Measurements from ENCODE around the gene PGAP3.
A peak's percentile ranks its signal among the peaks of the same experiment; 100 is the strongest.

The PGAP3 gene

DNA sequence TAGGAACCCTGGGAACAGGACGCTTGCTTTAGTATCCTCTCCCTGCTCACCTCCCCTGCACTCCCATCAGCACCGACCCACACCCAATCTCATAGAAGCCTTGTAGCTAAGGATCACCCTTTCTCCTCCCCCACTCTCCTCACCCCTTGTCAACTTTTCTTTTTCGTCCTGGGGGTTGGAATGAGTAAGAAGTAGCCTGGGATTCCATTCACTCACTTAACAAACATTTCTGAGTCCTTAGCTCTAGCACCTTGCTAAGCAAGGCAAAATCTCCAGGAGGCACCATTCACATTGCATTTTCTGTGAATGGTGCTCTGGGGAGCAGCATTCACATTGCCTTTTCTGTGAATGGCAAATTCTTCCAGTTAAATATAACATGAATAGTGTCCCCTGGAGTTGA, 1.1 kb upstream of the PGAP3 start:
- H3K9me3 ChIP-seq (ENCODE audit: severe bottlenecking), result no peaks in the 10 kb centered on the region
- peak overlapping the region; percentile 99 for H3K27ac ChIP-seq
- DNase-seq, result no peak
- H3K36me3 ChIP-seq, result peaks cover 16% of the 10 kb centered on the region
- TF ChIP-seq, protein P1, sequence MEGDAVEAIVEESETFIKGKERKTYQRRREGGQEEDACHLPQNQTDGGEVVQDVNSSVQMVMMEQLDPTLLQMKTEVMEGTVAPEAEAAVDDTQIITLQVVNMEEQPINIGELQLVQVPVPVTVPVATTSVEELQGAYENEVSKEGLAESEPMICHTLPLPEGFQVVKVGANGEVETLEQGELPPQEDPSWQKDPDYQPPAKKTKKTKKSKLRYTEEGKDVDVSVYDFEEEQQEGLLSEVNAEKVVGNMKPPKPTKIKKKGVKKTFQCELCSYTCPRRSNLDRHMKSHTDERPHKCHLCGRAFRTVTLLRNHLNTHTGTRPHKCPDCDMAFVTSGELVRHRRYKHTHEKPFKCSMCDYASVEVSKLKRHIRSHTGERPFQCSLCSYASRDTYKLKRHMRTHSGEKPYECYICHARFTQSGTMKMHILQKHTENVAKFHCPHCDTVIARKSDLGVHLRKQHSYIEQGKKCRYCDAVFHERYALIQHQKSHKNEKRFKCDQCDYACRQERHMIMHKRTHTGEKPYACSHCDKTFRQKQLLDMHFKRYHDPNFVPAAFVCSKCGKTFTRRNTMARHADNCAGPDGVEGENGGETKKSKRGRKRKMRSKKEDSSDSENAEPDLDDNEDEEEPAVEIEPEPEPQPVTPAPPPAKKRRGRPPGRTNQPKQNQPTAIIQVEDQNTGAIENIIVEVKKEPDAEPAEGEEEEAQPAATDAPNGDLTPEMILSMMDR (IDR thresholded peaks at IDR 0.05; ENCODE audit: low read depth, low read length), result no peak
- H3K4me3 ChIP-seq (ENCODE audit: low read depth, low read length), result peak overlapping the region; percentile 66
- no peaks in the 10 kb centered on the region for H3K27me3 ChIP-seq (ENCODE audit: insufficient read depth, low read depth, severe bottlenecking)

DNA sequence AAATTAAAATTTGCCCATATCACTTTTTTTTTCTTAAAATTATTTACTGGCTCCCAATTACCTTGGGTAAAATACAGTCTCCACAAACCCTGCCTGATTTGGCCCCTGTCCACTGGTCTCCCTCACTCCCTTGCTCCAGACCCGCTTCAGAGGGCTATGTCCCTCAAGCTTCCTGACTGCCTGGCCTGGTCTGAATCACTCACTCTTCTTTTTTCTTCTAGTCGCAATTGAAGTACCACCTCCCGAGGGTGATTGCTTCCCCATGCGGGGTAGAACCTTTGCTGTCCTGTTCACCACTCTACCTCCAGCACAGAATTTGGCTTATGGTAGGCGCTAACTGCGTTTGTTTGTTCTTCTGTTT, 598 bp upstream of the PGAP3 start:
- H3K27me3 ChIP-seq (ENCODE audit: insufficient read depth, low read depth, severe bottlenecking), result no peaks in the 10 kb centered on the region
- TF ChIP-seq, protein P1 (IDR thresholded peaks at IDR 0.05; ENCODE audit: low read depth, low read length), result no peak
- no peaks in the 10 kb centered on the region for H3K9me3 ChIP-seq (ENCODE audit: severe bottlenecking)
- peak overlapping the region; percentile 99 for H3K27ac ChIP-seq
- peak overlapping the region; percentile 66 for H3K4me3 ChIP-seq (ENCODE audit: low read depth, low read length)
- no peak for DNase-seq
- H3K36me3 ChIP-seq, result peaks cover 19% of the 10 kb centered on the region

DNA sequence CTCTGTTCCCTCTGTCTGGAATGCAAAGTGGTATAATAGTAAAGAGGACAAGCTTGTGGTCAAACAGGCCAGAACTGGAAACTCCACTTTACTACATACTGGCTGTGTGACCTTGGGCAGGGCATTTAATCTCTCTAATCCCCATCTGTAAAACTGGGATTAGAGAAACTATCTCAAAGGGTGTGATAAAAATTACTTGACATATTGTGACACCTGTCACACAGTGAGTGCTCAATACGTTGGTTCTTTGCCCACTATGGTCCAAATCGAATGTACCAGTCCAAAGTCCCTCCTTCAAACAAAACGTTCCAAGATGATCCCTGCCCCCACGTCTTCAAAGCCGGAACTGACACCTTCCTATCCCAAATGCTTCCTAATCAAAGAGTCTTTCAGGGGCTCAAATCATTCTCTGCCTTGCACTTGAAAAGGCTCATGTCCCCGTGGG, 734 bp downstream of the PGAP3 start:
- peak overlapping the region; percentile 99 for H3K27ac ChIP-seq
- TF ChIP-seq, protein P1 (IDR thresholded peaks at IDR 0.05; ENCODE audit: low read depth, low read length), result no peak
- H3K4me3 ChIP-seq (ENCODE audit: low read depth, low read length), result peak overlapping the region; percentile 66
- DNase-seq, result peak; percentile 69
- no peaks in the 10 kb centered on the region for H3K27me3 ChIP-seq (ENCODE audit: insufficient read depth, low read depth, severe bottlenecking)
- H3K9me3 ChIP-seq (ENCODE audit: severe bottlenecking), result no peaks in the 10 kb centered on the region
- H3K36me3 ChIP-seq, result peaks cover 26% of the 10 kb centered on the region

DNA sequence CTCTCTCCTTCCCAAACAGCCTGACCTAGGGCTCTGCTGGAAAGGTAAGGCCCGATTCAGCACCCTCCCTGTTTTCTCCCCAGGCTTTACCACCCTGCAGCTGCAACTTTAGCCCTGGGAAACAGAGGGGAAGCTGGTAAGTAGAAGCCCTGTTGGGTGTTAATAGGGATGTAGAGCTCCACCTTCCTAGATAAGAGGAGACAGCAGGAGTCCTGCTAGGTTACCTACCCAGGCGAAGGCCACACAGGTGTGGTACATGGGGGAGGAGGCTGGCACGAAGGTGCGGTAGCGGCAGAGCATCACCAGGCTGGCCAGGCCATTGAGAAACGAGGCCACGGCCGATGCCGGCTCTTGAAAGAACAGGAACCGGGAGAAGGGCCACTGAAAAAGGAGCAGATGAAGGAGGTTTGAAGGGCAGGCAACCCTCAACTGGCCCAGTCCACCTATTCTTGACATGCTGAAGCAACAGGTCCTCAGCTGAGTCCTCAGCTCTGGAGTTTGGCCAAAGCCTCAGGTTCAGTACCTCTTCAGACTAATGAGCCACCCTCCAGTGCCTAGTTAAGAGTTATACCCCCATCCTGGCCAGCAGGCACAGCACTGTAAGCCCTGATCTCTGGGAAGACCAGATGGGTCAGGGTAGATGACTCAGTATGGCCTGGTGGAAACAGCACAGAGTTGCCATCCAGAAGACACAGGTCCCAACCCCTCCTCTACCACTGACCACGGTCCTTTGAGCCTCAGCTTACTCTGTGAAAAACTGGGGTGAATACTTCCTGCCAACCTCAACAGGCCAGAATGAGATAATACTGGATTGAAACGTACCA, 3.3 kb downstream of the PGAP3 start:
- TF ChIP-seq, protein P1 (IDR thresholded peaks at IDR 0.05; ENCODE audit: low read depth, low read length), result no peak
- Histone ChIP-seq H3K4me3 (ENCODE audit: low read depth, low read length) (no peak overlapping the region), H3K9me3 (ENCODE audit: severe bottlenecking) (no peaks in the 10 kb centered on the region), H3K27ac (no peak overlapping the region), H3K36me3 (peaks cover 36% of the 10 kb centered on the region), H3K27me3 (ENCODE audit: insufficient read depth, low read depth, severe bottlenecking) (no peaks in the 10 kb centered on the region)
- DNase-seq, result no peak

DNA sequence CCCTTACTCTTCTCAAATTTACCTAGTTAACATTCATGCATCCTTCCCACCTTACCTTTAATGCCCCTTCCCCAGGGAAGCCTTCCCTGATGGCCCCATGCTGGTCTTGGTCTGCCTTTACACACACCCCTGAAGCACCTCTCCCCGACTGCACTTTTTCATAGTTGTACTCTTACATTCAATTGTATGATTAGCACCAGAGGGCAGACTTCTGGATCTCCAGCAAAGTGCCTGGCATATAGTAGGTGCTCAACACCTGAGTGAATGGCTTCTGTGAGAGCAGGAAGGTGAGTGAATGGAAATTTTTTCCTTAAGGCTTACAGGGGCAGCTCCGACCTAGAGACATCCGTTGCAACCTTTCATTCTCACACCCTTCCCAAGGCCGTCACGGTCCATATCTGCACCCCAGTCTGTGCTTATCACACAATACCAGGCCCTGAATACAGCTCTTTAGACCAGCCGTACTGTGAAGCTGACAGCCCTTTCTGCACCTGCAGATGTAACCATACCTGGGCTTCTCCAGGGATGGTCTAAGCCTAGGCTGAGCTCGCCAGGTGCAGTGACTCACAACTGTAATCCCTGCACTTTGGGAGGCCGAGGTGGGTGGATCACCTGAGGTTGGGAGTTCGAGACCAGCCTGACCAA, 4.4 kb downstream of the PGAP3 start:
- Histone ChIP-seq H3K27me3 (ENCODE audit: insufficient read depth, low read depth, severe bottlenecking) (no peaks in the 10 kb centered on the region), H3K9me3 (ENCODE audit: severe bottlenecking) (no peaks in the 10 kb centered on the region), H3K27ac (no peak overlapping the region), H3K36me3 (peaks cover 36% of the 10 kb centered on the region), H3K4me3 (ENCODE audit: low read depth, low read length) (no peak overlapping the region)
- no peak for DNase-seq
- TF ChIP-seq, protein P1 (IDR thresholded peaks at IDR 0.05; ENCODE audit: low read depth, low read length), result no peak

Data from WERI-Rb-1 (cell line).